HFF-Myc (cell line): Measurements from ENCODE around the gene RAPGEF5.

Experiments used
- DNase-seq: peaks from one replicate; pipeline ENCODE4 v3.0.0-alpha.2; 2011; ENCODE audit warnings: low read depth; ENCODE audit errors: extremely low read depth
- H3K4me3 ChIP-seq: replicated peaks from 2 replicates; pipeline ENCODE4 v1.5.1; 2011; ENCODE audit warnings: low read depth, mild to moderate bottlenecking, control low read depth, low read length
- CTCF ChIP-seq: IDR thresholded peaks from 2 replicates; pipeline ENCODE4 v1.5.1; 2012; ENCODE audit warnings: mild to moderate bottlenecking, low read depth, low read length, control low read depth; ENCODE audit errors: missing control alignments

The RAPGEF5 gene

GRCh38 chr7:22385326-22385725 is 28.4 kb upstream of the RAPGEF5 start:
- no peak overlapping the region for H3K4me3 ChIP-seq
- no peak for TF ChIP-seq CTCF
- no peak for DNase-seq

DNA sequence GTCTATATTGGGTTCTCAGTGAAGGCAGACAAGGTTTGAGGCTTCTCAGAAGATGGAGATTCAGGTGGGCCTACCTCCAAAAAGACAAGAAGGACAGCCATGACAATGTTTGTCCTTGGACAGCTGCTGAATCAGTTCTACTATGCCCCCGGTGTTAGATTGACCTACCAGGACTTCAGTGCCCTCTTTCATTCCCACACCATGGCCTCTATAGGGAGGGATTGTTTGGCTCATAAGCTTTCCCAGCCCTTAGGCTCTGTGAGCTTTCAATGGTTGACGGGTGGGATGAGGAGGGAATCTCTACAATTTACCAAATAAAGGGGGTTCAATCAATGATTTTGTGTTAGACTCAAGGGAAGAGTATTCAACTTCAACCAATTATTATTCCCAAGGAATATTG is 23.4 kb upstream of the RAPGEF5 start:
- DNase-seq: no peak
- no peak overlapping the region for H3K4me3 ChIP-seq
- no peak for TF ChIP-seq CTCF

DNA sequence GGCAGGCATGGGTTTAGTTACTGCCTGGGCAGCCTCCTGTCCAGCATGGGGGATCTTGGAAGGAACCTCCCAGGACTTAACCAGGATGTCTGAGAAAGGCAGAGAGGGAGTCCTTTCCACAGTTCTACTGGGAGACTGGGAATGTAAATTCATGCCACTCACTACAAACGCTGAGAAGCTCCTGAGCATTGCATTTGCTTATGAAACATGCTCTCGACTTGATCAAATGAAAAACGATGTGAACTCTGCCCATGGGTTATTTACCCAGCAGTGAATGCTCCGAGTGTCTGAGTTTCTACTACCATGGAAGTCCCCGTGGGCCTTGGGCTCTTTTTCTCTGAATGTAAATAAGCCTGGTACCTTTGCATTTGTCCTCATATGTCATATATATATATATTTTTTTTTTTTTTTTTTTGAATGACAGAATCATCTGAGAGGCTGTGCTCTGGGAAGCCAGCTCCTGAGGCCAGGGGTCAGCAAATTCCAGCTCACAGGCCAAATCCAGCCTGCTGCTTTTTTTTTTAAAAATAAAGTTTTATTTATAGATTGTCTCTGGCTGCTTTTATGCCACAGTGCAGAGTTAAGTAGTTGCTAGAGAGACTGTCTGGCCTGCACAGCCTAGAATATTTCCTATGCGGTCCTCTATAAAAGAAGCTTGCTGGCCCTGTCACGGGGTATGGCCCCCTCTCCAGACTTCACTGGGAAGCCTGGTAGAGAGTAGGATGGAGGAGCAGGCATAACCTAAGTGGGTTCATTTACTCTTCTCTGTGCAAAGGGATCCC is 21.4 kb upstream of the RAPGEF5 start:
- no peak for TF ChIP-seq CTCF

GRCh38 chr7:22377703-22378102 is 20.7 kb upstream of the RAPGEF5 start:
- TF ChIP-seq CTCF: no peak
- no peak for DNase-seq
- H3K4me3 ChIP-seq: no peak overlapping the region

More for the DNA sequence above, 21.4 kb upstream of the RAPGEF5 start:
- H3K4me3 ChIP-seq: no peak overlapping the region
- no peak for DNase-seq

DNA sequence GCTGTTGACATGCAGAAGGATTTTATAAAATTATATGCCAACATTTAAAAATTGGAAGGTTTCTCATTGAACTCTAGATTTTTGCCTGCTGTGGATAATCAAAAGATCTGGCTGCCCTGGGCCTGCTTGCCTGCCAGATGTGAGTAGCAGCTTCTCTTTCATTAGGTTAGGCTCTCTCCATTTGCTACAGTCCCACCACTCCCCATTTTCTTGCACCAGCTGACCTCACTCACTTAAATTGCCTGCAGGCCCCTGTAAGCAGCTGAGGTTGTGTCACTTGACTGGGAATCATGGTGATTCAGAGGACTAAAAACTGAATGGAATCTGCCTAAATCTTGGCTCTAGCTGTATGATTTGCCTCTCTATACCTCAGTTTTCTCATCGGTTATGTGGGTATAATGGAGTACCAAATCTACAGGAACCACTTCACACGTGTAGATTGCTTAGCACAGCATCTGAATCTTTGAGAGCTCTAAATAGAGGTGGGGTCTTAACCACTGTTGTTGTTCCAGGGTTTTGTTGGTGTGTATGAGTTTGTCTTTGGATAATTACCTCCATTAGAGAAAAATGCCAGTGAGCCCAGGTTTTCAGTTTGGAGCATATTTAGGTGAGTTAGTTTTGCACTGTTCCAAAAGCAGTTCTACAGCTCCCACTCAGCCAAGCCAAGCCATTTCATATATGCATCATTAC is 18.6 kb upstream of the RAPGEF5 start:
- DNase-seq: no peak

DNA sequence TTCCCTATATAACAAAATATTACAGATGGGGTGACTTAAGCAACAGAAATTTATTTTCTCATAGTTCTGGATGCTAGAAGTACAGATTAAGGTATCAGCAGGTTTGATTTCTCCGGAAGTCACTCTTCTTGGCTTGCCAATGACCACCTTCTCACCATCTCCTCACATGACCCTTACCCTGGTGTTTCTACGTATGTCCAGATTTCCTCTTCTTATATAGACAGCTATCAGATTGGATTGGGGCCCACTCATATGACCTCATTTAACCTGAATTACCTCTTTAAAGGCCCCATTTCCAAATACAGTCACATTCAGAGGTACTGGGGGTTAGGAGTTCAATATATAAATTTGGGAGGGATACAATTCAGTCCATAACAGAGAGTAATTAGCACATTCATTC is 17.0 kb upstream of the RAPGEF5 start:
- no peak for TF ChIP-seq CTCF
- H3K4me3 ChIP-seq: no peak overlapping the region
- no peak for DNase-seq

More for the DNA sequence above, 18.6 kb upstream of the RAPGEF5 start:
- no peak overlapping the region for H3K4me3 ChIP-seq
- TF ChIP-seq CTCF: no peak
